A549 (cell line): ENCODE data around the gene HOMER2. TPM values are rescaled to one million over a fixed set of nuclear protein-coding genes. Genes with fewer than 3 reads are reported as not detected.

Experiments
- ATAC-seq, 2 experiments: fragments of 200-7000 bp in 1 of 2; fragments of >200 bp in 1 of 2; cut with Nextera tagmentation in 1 of 2; cut with Tn5 transposase in 1 of 2; 3 replicates each; pipeline versions ENCODE4 v1.8.0 to v1.9.1; 2018 to 2020; ENCODE audit warnings: mild to moderate bottlenecking in 1 of 2, moderate library complexity in 1 of 2
- CTCF ChIA-PET: fragments of 300-600 bp; sonication (Branson Sonifier 250); formaldehyde crosslinking; extraction: SDS; loops from one replicate; lab custom pipeline; 2021; ENCODE audit warnings: antibody characterized with exemption, inconsistent platforms; lab: Yijun Ruan, JAX
- POLR2A ChIA-PET: fragments of 350-600 bp; formaldehyde crosslinking; extraction: SDS; loops from one replicate; lab custom pipeline; 2021; ENCODE audit warnings: antibody characterized with exemption, inconsistent platforms; lab: Yijun Ruan, JAX
- DNase-seq, 2 experiments: peaks; one replicate each; pipeline versions ENCODE4 v3.0.0 to v3.0.0-alpha.2; 2011 to 2016; ENCODE audit warnings: low read depth in 1 of 2, low spot score in 1 of 2
- FAIRE-seq: peaks from 2 replicates; lab custom pipeline; 2011; peaks lifted over from hg19 to GRCh38; lab: Jason Lieb, UNC
- H3K27ac ChIP-seq, 2 experiments: fragments of >200 bp; sonication (Bioruptor Twin); formaldehyde crosslinking; 3 replicates each; pipeline ENCODE4 v1.5.1; 2016 to 2017
- H3K4me1 ChIP-seq: fragments of >200 bp; sonication (Bioruptor Twin); formaldehyde crosslinking; 3 replicates; pipeline ENCODE4 v1.6.1; 2016
- H3K4me2 ChIP-seq: fragments of >200 bp; sonication (Bioruptor Twin); formaldehyde crosslinking; 3 replicates; pipeline ENCODE4 v1.6.1; 2016
- H3K4me3 ChIP-seq: fragments of >200 bp; sonication (Bioruptor Twin); formaldehyde crosslinking; 3 replicates; pipeline ENCODE4 v1.5.1; 2016
- H3K9me3 ChIP-seq: fragments of >200 bp; sonication (Bioruptor Twin); formaldehyde crosslinking; 3 replicates; pipeline ENCODE4 v1.6.1; 2016
- BCL3 ChIP-seq: fragments of >200 bp; sonication (Bioruptor Twin); formaldehyde crosslinking; IDR thresholded peaks from 3 replicates; pipeline ENCODE4 v1.6.1; 2016
- BHLHE40 ChIP-seq: IDR thresholded peaks from 2 replicates; pipeline ENCODE4 v1.6.1; 2012; ENCODE audit warnings: low read depth, low read length, inconsistent platforms
- CBX8 ChIP-seq: fragments of 200-600 bp; sonication (generic); IDR thresholded peaks from 2 replicates; pipeline ENCODE4 v1.6.1; 2016
- CHD4 ChIP-seq: fragments of 200-600 bp; sonication (generic); IDR thresholded peaks from 2 replicates; pipeline ENCODE4 v1.6.1; 2016; ENCODE audit warnings: antibody characterized with exemption, mild to moderate bottlenecking, borderline replicate concordance
- EHF ChIP-seq: fragments of 250-450 bp; sonication (Bioruptor Pico); IDR thresholded peaks from 2 replicates; pipeline ENCODE4 v1.5.0; 2020; ENCODE audit warnings: mild to moderate bottlenecking
- ELK1 ChIP-seq: fragments of 150-350 bp; IDR thresholded peaks from 2 replicates; pipeline ENCODE4 v1.6.1; 2014; ENCODE audit warnings: low read depth, mild to moderate bottlenecking, low read length
- EP300 ChIP-seq, 2 experiments: fragments of >200 bp; sonication (Bioruptor Twin); formaldehyde crosslinking; IDR thresholded peaks; 2 replicates in 1 of 2; 3 replicates in 1 of 2; pipeline ENCODE4 v1.6.1; 2016 to 2017
- GATA3 ChIP-seq: IDR thresholded peaks from 2 replicates; pipeline ENCODE4 v1.6.1; 2012; ENCODE audit warnings: borderline replicate concordance
- HOXA7 ChIP-seq: fragments of 250-450 bp; sonication (Bioruptor Pico); IDR thresholded peaks from 2 replicates; pipeline ENCODE4 v1.5.0; 2020; ENCODE audit warnings: mild to moderate bottlenecking, moderate library complexity
- HOXB13 ChIP-seq: fragments of 250-450 bp; sonication (Bioruptor Pico); IDR thresholded peaks from 2 replicates; pipeline ENCODE4 v1.5.0; 2020; ENCODE audit warnings: low read depth, mild to moderate bottlenecking, moderate library complexity
- HOXB5 ChIP-seq: fragments of 250-450 bp; sonication (Bioruptor Pico); IDR thresholded peaks from 2 replicates; pipeline ENCODE4 v1.5.0; 2020; ENCODE audit warnings: mild to moderate bottlenecking, moderate library complexity
- JUN ChIP-seq, 2 experiments: fragments of >200 bp; sonication (Bioruptor Twin); formaldehyde crosslinking; IDR thresholded peaks; 2 replicates in 1 of 2; 3 replicates in 1 of 2; pipeline ENCODE4 v1.6.1; 2016 to 2017
- MYC ChIP-seq: IDR thresholded peaks from 2 replicates; pipeline ENCODE4 v1.6.1; 2012; ENCODE audit warnings: mild to moderate bottlenecking, inconsistent platforms, low read length, improper control_type of control experiment, borderline replicate concordance
- NFE2L2 ChIP-seq: fragments of 150-350 bp; conservative IDR thresholded peaks from 2 replicates; pipeline ENCODE4 v1.6.1; 2014; ENCODE audit warnings: low read length
- PHF8 ChIP-seq: fragments of 200-600 bp; sonication (generic); IDR thresholded peaks from 2 replicates; pipeline ENCODE4 v1.6.1; 2016; ENCODE audit warnings: low read depth, mild to moderate bottlenecking, antibody characterized with exemption, moderate library complexity, borderline replicate concordance
- POLR2A ChIP-seq: IDR thresholded peaks from 2 replicates; pipeline ENCODE4 v1.6.1; 2012; ENCODE audit warnings: mild to moderate bottlenecking, low read length
- RCOR1 ChIP-seq: fragments of 150-350 bp; IDR thresholded peaks from 2 replicates; pipeline ENCODE4 v1.6.1; 2014; ENCODE audit warnings: antibody characterized with exemption, low read length, low read depth
- RFX5 ChIP-seq: fragments of 450-650 bp; IDR thresholded peaks from 2 replicates; pipeline ENCODE4 v1.7.1; 2014; ENCODE audit warnings: antibody characterized with exemption, mild to moderate bottlenecking, moderate library complexity
- RNF2 ChIP-seq: fragments of 200-600 bp; sonication (generic); IDR thresholded peaks from 2 replicates; pipeline ENCODE4 v1.6.1; 2016; ENCODE audit warnings: low read depth, mild to moderate bottlenecking, antibody characterized with exemption, moderate library complexity, borderline replicate concordance
- SMC3 ChIP-seq: fragments of >200 bp; sonication (Bioruptor Twin); formaldehyde crosslinking; IDR thresholded peaks from 3 replicates; pipeline ENCODE4 v1.6.1; 2018; ENCODE audit warnings: inconsistent platforms
- USF2 ChIP-seq: fragments of 450-650 bp; IDR thresholded peaks from 2 replicates; pipeline ENCODE4 v1.6.1; 2014; ENCODE audit warnings: antibody characterized with exemption
- ZSCAN20 ChIP-seq: fragments of 250-450 bp; sonication (Bioruptor Pico); IDR thresholded peaks from 2 replicates; pipeline ENCODE4 v1.8.0; 2022; ENCODE audit warnings: mild to moderate bottlenecking, moderate library complexity
- WGBS: methylation state at CpG from one replicate; pipeline ENCODE4 v1.1.6; 2017; ENCODE audit errors: missing lambda C conversion rate; 5-methylcytosine and 5-hydroxymethylcytosine counted together
- polyA plus RNA-seq, 4 experiments: library from polyadenylated mRNA; depleted of rRNA in 3 of 4; stranded (reverse); fragments of >200 nt; fragmentation: RNase III in 1 of 4; extraction: RNeasy Plus Mini Kit Qiagen cat#74134 plus additional on column Dnase treatment in 1 of 4; gene quantifications; 2 replicates in 3 of 4; 3 replicates in 1 of 4; pipeline ENCODE4 v1.2.3, GENCODE V29; 2011 to 2017

HOMER2 gene
- polyA plus RNA-seq, 2 of the 4 experiments (the other 2 are of a cell fraction): 9.4 to 15.4 TPM

- ChIA-PET POLR2A (no interaction called here), CTCF (interaction anchor here (0.6 kb wide), 2 partner anchors 25 to 350 kb away, joined by 3 read pairs; no protein-coding TSS in a partner anchor)
- H3K9me3 ChIP-seq: no peaks in the 10 kb centered on the region
- H3K4me3 ChIP-seq: no peak overlapping the region
- 91% methylated on average over 6 of the region's 6 CpGs for WGBS
- no peak for DNase-seq
- ATAC-seq: no peak
- no peak overlapping the region for H3K4me2 ChIP-seq
- no peak for FAIRE-seq
- TF ChIP-seq CBX8: no peak
- no peak for TF ChIP-seq BHLHE40
- no peak for TF ChIP-seq EP300 (IDR thresholded peaks at IDR 0.05)
- TF ChIP-seq MYC: no peak
- TF ChIP-seq POLR2A: no peak
- TF ChIP-seq, all 56 proteins: peak for 0
- H3K4me1 ChIP-seq: no peaks in the 10 kb centered on the region
- H3K27ac ChIP-seq: no peak overlapping the region
These were observed 61.5 kb downstream of the HOMER2 start for GRCh38 chr15:82890995-82891390.

DNA sequence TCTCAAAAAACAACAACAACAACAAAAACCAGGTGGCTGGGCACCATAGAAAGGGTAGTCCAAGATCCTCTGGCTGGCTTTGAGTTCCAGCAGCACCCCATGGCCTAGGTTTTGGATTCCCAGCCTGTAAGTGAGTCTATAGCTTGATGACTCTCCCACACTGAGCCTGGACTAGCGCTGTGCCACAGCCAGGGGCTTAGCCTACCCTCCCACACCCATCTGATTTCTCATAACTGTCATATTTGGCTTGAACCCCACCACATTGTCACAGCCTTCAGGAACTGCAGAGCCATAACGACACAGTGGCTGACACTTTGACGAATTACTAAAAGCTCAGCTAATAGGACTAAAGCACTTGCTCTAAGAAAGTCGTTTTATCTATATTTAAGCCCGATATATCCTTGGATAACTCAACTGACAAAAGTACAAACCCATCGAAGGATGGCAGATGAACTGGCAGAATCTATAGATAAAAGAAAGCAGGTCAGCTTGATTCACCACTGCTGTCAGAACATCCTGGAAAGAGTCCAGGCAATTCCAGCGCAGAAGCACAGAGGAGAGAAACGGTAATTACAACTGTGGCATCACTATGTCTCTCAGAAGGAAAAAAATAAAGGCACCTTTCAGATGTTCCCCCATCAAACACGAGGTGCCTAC, 62.1 kb downstream of the HOMER2 start:
- POLR2A ChIA-PET: no interaction called here
- no peak for TF ChIP-seq NFE2L2
- no peak for TF ChIP-seq GATA3
- no peak for TF ChIP-seq HOXB5 (CRISPR knock-in tag)
- TF ChIP-seq USF2: no peak
- TF ChIP-seq RNF2: no peak
- no peak for TF ChIP-seq ELK1
- TF ChIP-seq HOXB13: no peak
- no peak for TF ChIP-seq ZSCAN20 (CRISPR knock-in tag)
- no peak for TF ChIP-seq EHF (CRISPR knock-in tag)
- no peak for TF ChIP-seq CHD4
- TF ChIP-seq SMC3: no peak
- TF ChIP-seq RFX5: no peak
- TF ChIP-seq BCL3: no peak
- TF ChIP-seq JUN (IDR thresholded peaks at IDR 0.05): no peak
- H3K4me3 ChIP-seq: no peak overlapping the region
- 61% methylated on average over 9 of the region's 9 CpGs for WGBS
- ATAC-seq: no peak
- H3K4me2 ChIP-seq: no peak overlapping the region
- H3K27ac ChIP-seq: no peak overlapping the region
- no peaks in the 10 kb centered on the region for H3K4me1 ChIP-seq
- DNase-seq: no peak
- CTCF ChIA-PET: interaction anchor here (0.6 kb wide), 2 partner anchors 25 to 351 kb away, joined by 3 read pairs; no protein-coding TSS in a partner anchor
- no peaks in the 10 kb centered on the region for H3K9me3 ChIP-seq
- FAIRE-seq: no peak

GRCh38 chr15:82882273-82882928, 70.1 kb downstream of the HOMER2 start:
- POLR2A ChIA-PET: no interaction called here
- DNase-seq: no peak

More at GRCh38 chr15:82882273-82882928, 70.1 kb downstream of the HOMER2 start:
- no peak overlapping the region for H3K27ac ChIP-seq
- no peaks in the 10 kb centered on the region for H3K9me3 ChIP-seq
- WGBS: 56% methylated on average over 5 of the region's 5 CpGs
- FAIRE-seq: no peak
- ATAC-seq: no peak
- no peak overlapping the region for H3K4me2 ChIP-seq
- CTCF ChIA-PET: interaction anchor here (0.6 kb wide), 1 partner anchor 50 kb away, joined by 3 read pairs; no protein-coding TSS in a partner anchor
- no peak overlapping the region for H3K4me3 ChIP-seq
- no peaks in the 10 kb centered on the region for H3K4me1 ChIP-seq
- no peak for TF ChIP-seq EHF (CRISPR knock-in tag)
- TF ChIP-seq RCOR1: no peak
- TF ChIP-seq BCL3: no peak
- no peak for TF ChIP-seq PHF8
- TF ChIP-seq POLR2A: no peak
- TF ChIP-seq HOXA7 (CRISPR knock-in tag): no peak
